HCT116 (cell line): ENCODE measurements around the gene GNAO1. TPM values are rescaled to one million over a fixed set of nuclear protein-coding genes. Genes with fewer than 3 reads are reported as not detected.

Source experiments
- ATAC-seq: fragments of 200-7000 bp; cut with Tn5 transposase; 2 replicates; pipeline ENCODE4 v1.9.1; 2020; ENCODE audit warnings: mild to moderate bottlenecking, moderate library complexity
- BruUV-seq: library from RNA; stranded (reverse); fragments of 400-500 nt; replicated peaks from 2 replicates; lab custom pipeline; 2021; lab: Mats Ljungman, UMichigan
- CTCF ChIA-PET: fragments of 300-600 bp; sonication (Branson Sonifier 250); formaldehyde crosslinking; loops from one replicate; lab custom pipeline; 2021; ENCODE audit warnings: antibody characterized with exemption; lab: Charles Lee
- POLR2A ChIA-PET: fragments of 300-600, 350-600 bp; sonication (Branson Sonifier 250); formaldehyde crosslinking; loops from one replicate; lab custom pipeline; 2021; ENCODE audit warnings: antibody characterized with exemption; lab: Charles Lee
- RAD21 ChIA-PET, 2 experiments: fragments of 300-600 bp; sonication (Branson Sonifier 250); formaldehyde crosslinking; loops; one replicate each; lab custom pipeline; 2023; ENCODE audit warnings: low total read pairs in 2 of 2; ENCODE audit not compliant: uncharacterized antibody in 2 of 2, unreplicated experiment in 2 of 2, low non-redundant PET in 1 of 2; lab: Charles Lee
- DNase-seq: peaks from one replicate; pipeline ENCODE4 v3.0.0-alpha.2; 2010; ENCODE audit warnings: low read depth, low spot score
- H2AFZ ChIP-seq: fragments of 200-600 bp; shearing (Covaris generic), sonication (generic); 2 replicates; pipeline ENCODE4 v1.6.1; 2017; ENCODE audit warnings: low read depth, mixed run types, mixed read lengths, antibody characterized with exemption, low read length; ENCODE audit not compliant: poor library complexity, severe bottlenecking
- H3K27ac ChIP-seq: 2 replicates; pipeline ENCODE4 v1.5.1; 2012; ENCODE audit warnings: low read depth, low read length
- H3K27me3 ChIP-seq: fragments of 200-600 bp; sonication (generic); 2 replicates; pipeline ENCODE4 v1.6.1; 2016; ENCODE audit warnings: mixed run types, low read length, mixed read lengths; ENCODE audit not compliant: insufficient read depth
- H3K36me3 ChIP-seq, 2 experiments: fragments of 200-500 bp in 1 of 2; fragments of 200-600 bp in 1 of 2; sonication (Bioruptor generic) in 1 of 2; sonication (generic) in 1 of 2; 2 replicates each; pipeline versions ENCODE4 v1.5.1 to v1.6.1; 2014 to 2016; ENCODE audit warnings: low read length in 2 of 2, inconsistent platforms in 1 of 2, mixed read lengths in 1 of 2, mixed run types in 1 of 2; ENCODE audit not compliant: insufficient read depth in 2 of 2, control insufficient read depth in 1 of 2
- H3K4me1 ChIP-seq, 2 experiments: fragments of 200-600 bp in 1 of 2; sonication (generic) in 1 of 2; 2 replicates each; pipeline versions ENCODE4 v1.5.1 to v1.6.1; 2012 to 2017; ENCODE audit warnings: low read length in 2 of 2, inconsistent platforms in 1 of 2, mild to moderate bottlenecking in 1 of 2, mixed read lengths in 1 of 2, mixed run types in 1 of 2, moderate library complexity in 1 of 2; ENCODE audit not compliant: insufficient read depth in 2 of 2, control insufficient read depth in 1 of 2
- H3K4me2 ChIP-seq: fragments of 200-600 bp; sonication (generic); 2 replicates; pipeline ENCODE4 v1.6.1; 2017; ENCODE audit warnings: mixed run types, low read length, mixed read lengths
- H3K4me3 ChIP-seq, 2 experiments: fragments of 200-600 bp in 1 of 2; sonication (generic) in 1 of 2; replicated peaks in 1 of 2; 2 replicates each; pipeline ENCODE4 v1.5.1; 2011 to 2016; ENCODE audit warnings: low read length in 2 of 2, control low read depth in 1 of 2, low read depth in 1 of 2, mild to moderate bottlenecking in 1 of 2, mixed read lengths in 1 of 2, mixed run types in 1 of 2
- H3K79me2 ChIP-seq: fragments of 200-600 bp; sonication (generic); 2 replicates; pipeline ENCODE4 v1.6.1; 2017; ENCODE audit warnings: mild to moderate bottlenecking, mixed run types, low read length, moderate library complexity, mixed read lengths; ENCODE audit not compliant: insufficient read depth
- H3K9ac ChIP-seq: fragments of 200-600 bp; sonication (generic); 2 replicates; pipeline ENCODE4 v1.6.1; 2016; ENCODE audit warnings: low read length, mixed read lengths
- H3K9me2 ChIP-seq: fragments of 200-600 bp; sonication (generic), shearing (Covaris generic); 2 replicates; pipeline ENCODE4 v1.6.1; 2017; ENCODE audit warnings: mixed run types, mild to moderate bottlenecking, moderate library complexity; ENCODE audit not compliant: insufficient read depth
- H3K9me3 ChIP-seq, 2 experiments: fragments of 200-500 bp in 1 of 2; fragments of 200-600 bp in 1 of 2; sonication (Bioruptor generic) in 1 of 2; sonication (generic) in 1 of 2; 2 replicates each; pipeline ENCODE4 v1.6.1; 2014 to 2017; ENCODE audit warnings: low read length in 2 of 2, mixed read lengths in 2 of 2, inconsistent platforms in 1 of 2, low read depth in 1 of 2, mild to moderate bottlenecking in 1 of 2, mixed run types in 1 of 2, moderate library complexity in 1 of 2; ENCODE audit not compliant: control insufficient read depth in 1 of 2, insufficient read depth in 1 of 2
- H4K20me1 ChIP-seq: fragments of 200-600 bp; sonication (generic), shearing (Covaris generic); 2 replicates; pipeline ENCODE4 v1.6.1; 2017; ENCODE audit warnings: mixed run types, mild to moderate bottlenecking, moderate library complexity; ENCODE audit not compliant: insufficient read depth
- CEBPB ChIP-seq: IDR thresholded peaks from 2 replicates; pipeline ENCODE4 v1.6.1; 2012; ENCODE audit warnings: low read depth
- CTCF ChIP-seq, 3 experiments: fragments of 200-600 bp in 1 of 3; sonication (generic) in 1 of 3; IDR thresholded peaks in 2 of 3; conservative IDR thresholded peaks in 1 of 3; 2 replicates each; pipeline ENCODE4 v1.5.1; 2012 to 2017; ENCODE audit warnings: low read depth in 2 of 3, low read length in 2 of 3, antibody characterized with exemption in 1 of 3, borderline replicate concordance in 1 of 3, control low read depth in 1 of 3, mild to moderate bottlenecking in 1 of 3, mixed read lengths in 1 of 3, mixed run types in 1 of 3, moderate library complexity in 1 of 3; ENCODE audit not compliant: insufficient read depth in 1 of 3
- ELF1 ChIP-seq: IDR thresholded peaks from 2 replicates; pipeline ENCODE4 v1.6.1; 2012; ENCODE audit warnings: low read depth, borderline replicate concordance
- EZH2 ChIP-seq: fragments of 200-600 bp; sonication (generic); IDR thresholded peaks from 2 replicates; pipeline ENCODE4 v1.6.1; 2017; ENCODE audit warnings: antibody characterized with exemption, mixed run types
- EZH2phosphoT487 ChIP-seq: fragments of 200-600 bp; IDR thresholded peaks from 2 replicates; pipeline ENCODE4 v1.6.1; 2018; ENCODE audit warnings: antibody characterized with exemption, borderline replicate concordance
- POLR2AphosphoS5 ChIP-seq: IDR thresholded peaks from 2 replicates; pipeline ENCODE4 v1.6.1; 2011; ENCODE audit warnings: mild to moderate bottlenecking, low read depth, low read length, moderate library complexity
- RAD21 ChIP-seq: IDR thresholded peaks from 2 replicates; pipeline ENCODE4 v1.6.1; 2012; ENCODE audit warnings: low read depth, mild to moderate bottlenecking
- SIN3A ChIP-seq: IDR thresholded peaks from 2 replicates; pipeline ENCODE4 v1.6.1; 2012; ENCODE audit warnings: low read depth
- TCF7L2 ChIP-seq: IDR thresholded peaks from 2 replicates; pipeline ENCODE4 v1.7.0; 2011; ENCODE audit warnings: borderline replicate concordance, inconsistent platforms; ENCODE audit not compliant: insufficient read depth, insufficient read length; ENCODE audit errors: extremely low read depth
- YY1 ChIP-seq: IDR thresholded peaks from 2 replicates; pipeline ENCODE4 v1.6.1; 2011; ENCODE audit warnings: low read length, low read depth, moderate library complexity, mild to moderate bottlenecking; ENCODE audit not compliant: insufficient replicate concordance; ENCODE audit errors: extremely low read depth
- ZFX ChIP-seq: fragments of 450-650 bp; IDR thresholded peaks from 2 replicates; pipeline ENCODE4 v1.6.1; 2017
- intact Hi-C: fragments of 100-400 bp; cut with micrococcal nuclease; formaldehyde crosslinking; loops from 2 replicates; pipeline ENCODE4 v1.10.0; 2022
- total RNA-seq: library from RNA; stranded (reverse); gene quantifications from one replicate; pipeline ENCODE4 v1.2.1, GENCODE V29; 2021; ENCODE audit not compliant: unreplicated experiment
- TF ChIP-seq, protein P1 (sequence below): IDR thresholded peaks from 2 replicates; pipeline ENCODE4 v1.6.1; 2012

Gene GNAO1
- total RNA-seq, 1 experiment from 2014 or later = 0.12 TPM

- Histone ChIP-seq H2AFZ (no peak overlapping the region), H3K4me3 (no peak overlapping the region), H3K27ac (no peak overlapping the region), H3K36me3 (no peaks in the 10 kb centered on the region), H3K79me2 (no peaks in the 10 kb centered on the region), H3K9me3 (no peaks in the 10 kb centered on the region), H4K20me1 (no peaks in the 10 kb centered on the region), H3K9me2 (no peaks in the 10 kb centered on the region), H3K9ac (no peak overlapping the region), H3K4me1 (no peaks in the 10 kb centered on the region), H3K27me3 (peaks cover 30% of the 10 kb centered on the region), H3K4me2 (no peak overlapping the region)
- no TSS peak for BruUV-seq
- TF ChIP-seq EZH2phosphoT487 (no peak), POLR2AphosphoS5 (no peak), YY1 (no peak), CEBPB (no peak), ELF1 (no peak), RAD21 (no peak), EZH2 (no peak), SIN3A (no peak)
- TF ChIP-seq, protein P1, sequence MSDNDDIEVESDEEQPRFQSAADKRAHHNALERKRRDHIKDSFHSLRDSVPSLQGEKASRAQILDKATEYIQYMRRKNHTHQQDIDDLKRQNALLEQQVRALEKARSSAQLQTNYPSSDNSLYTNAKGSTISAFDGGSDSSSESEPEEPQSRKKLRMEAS = no peak
- intact Hi-C loops = no loop called here
- no peak for DNase-seq
- ATAC-seq = no peak
- CTCF ChIA-PET = no interaction called here
- POLR2A ChIA-PET = no interaction called here
- RAD21 ChIA-PET = no interaction called here
Observed at GRCh38 chr16:56202036-56202435, 10.7 kb downstream of the GNAO1 start.

DNA sequence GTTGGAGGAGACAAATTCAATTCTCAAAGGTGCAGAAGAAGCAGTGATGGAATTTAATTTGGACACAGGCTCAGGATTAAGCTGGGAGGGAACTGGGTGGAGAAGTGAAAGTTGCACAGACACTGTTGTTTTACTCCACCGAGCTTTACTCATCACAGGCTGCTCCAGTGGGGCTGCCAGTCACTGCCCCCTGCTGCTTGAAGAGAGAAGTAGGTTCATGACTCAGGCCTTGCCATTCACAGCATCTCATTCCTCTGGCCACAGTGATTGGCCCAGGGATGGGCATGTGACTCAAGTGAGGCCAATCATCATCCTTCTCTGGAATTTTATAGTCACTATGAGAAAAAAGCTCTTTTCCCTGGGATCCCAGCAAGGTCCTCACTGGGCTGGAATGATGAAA is 11.8 kb downstream of the GNAO1 start:
- DNase-seq = peak; percentile 16
- ChIA-PET RAD21 (no interaction called here), POLR2A (no interaction called here), CTCF (interaction anchor here (1.0 to 1.2 kb wide), 3 partner anchors 13 to 71 kb away, joined by 3 read pairs; no protein-coding TSS in a partner anchor)
- intact Hi-C loops = no loop called here
- no peaks in the 10 kb centered on the region for H3K4me1 ChIP-seq
- no peaks in the 10 kb centered on the region for H4K20me1 ChIP-seq
- no peak overlapping the region for H3K27ac ChIP-seq
- no peaks in the 10 kb centered on the region for H3K9me3 ChIP-seq
- H3K4me3 ChIP-seq = no peak overlapping the region
- H3K79me2 ChIP-seq = no peaks in the 10 kb centered on the region
- TF ChIP-seq ZFX (no peak), TCF7L2 (no peak), CTCF (IDR thresholded peaks at IDR 0.05 in 2 of 3, conservative IDR thresholded peaks at IDR 0.05 in 1 of 3; ENCODE audit: borderline replicate concordance in 1 of 3, insufficient read depth in 1 of 3, low read depth in 2 of 3, low read length in 2 of 3) (peak in 2 of 3 experiments; percentile 42 to 46; a peak in 4 of 6 replicates), YY1 (no peak), RAD21 (peak; percentile 36)
- TF ChIP-seq, protein P1 = no peak
- H3K9ac ChIP-seq = no peak overlapping the region
- ATAC-seq = peak; percentile 94
- no TSS peak for BruUV-seq
- no peak overlapping the region for H2AFZ ChIP-seq
- no peaks in the 10 kb centered on the region for H3K36me3 ChIP-seq
- H3K4me2 ChIP-seq = no peak overlapping the region
- H3K27me3 ChIP-seq = peaks cover 24% of the 10 kb centered on the region
- no peaks in the 10 kb centered on the region for H3K9me2 ChIP-seq
